SK-N-SH (cell line): Measurements from ENCODE around the gene ADGB. TPM values are rescaled to one million over a fixed set of nuclear protein-coding genes. Genes with fewer than 3 reads are reported as not detected.

Experiments
- CTCF ChIA-PET: fragments of 300-600, 350-600 bp; formaldehyde crosslinking; extraction: SDS; loops from one replicate; lab custom pipeline; 2021; lab: Yijun Ruan, JAX
- POLR2A ChIA-PET: fragments of 350-600 bp; sonication (Branson Sonifier 250); formaldehyde crosslinking; extraction: SDS; loops from one replicate; lab custom pipeline; 2020; ENCODE audit warnings: antibody characterized with exemption, inconsistent platforms; lab: Yijun Ruan, JAX
- DNase-seq: peaks from one replicate; pipeline ENCODE4 v3.0.0; 2012
- H2AFZ ChIP-seq: fragments of 200-600 bp; sonication (generic); 2 replicates; pipeline ENCODE4 v1.8.1; 2016; ENCODE audit warnings: antibody characterized with exemption, mild to moderate bottlenecking, low read depth
- H3F3A ChIP-seq: fragments of 200-600 bp; sonication (generic); replicated peaks from 2 replicates; pipeline ENCODE3; 2016; ENCODE audit warnings: antibody characterized with exemption, mild to moderate bottlenecking; ENCODE audit not compliant: insufficient read depth
- H3K27ac ChIP-seq, 2 experiments: fragments of 200-500 bp in 1 of 2; fragments of 200-600 bp in 1 of 2; sonication (Bioruptor generic) in 1 of 2; sonication (generic), shearing (Covaris generic) in 1 of 2; 2 replicates each; pipeline versions ENCODE4 v1.5.1 to v1.6.1; 2014 to 2016; ENCODE audit warnings: low read depth in 2 of 2, inconsistent platforms in 1 of 2, low read length in 1 of 2, mild to moderate bottlenecking in 1 of 2, mixed read lengths in 1 of 2
- H3K27me3 ChIP-seq: fragments of 200-600 bp; sonication (generic), shearing (Covaris generic); 2 replicates; pipeline ENCODE4 v1.6.1; 2016; ENCODE audit warnings: mixed run types; ENCODE audit not compliant: insufficient read depth
- H3K36me3 ChIP-seq, 2 experiments: fragments of 200-500 bp in 1 of 2; fragments of 200-600 bp in 1 of 2; sonication (Bioruptor generic) in 1 of 2; sonication (generic) in 1 of 2; replicated peaks in 1 of 2; 2 replicates each; pipeline versions ENCODE3 to v1.5.1; 2014 to 2016; ENCODE audit warnings: low read length in 1 of 2, mild to moderate bottlenecking in 1 of 2; ENCODE audit not compliant: insufficient read depth in 2 of 2, control insufficient read depth in 1 of 2
- H3K4me1 ChIP-seq, 2 experiments: fragments of 200-500 bp in 1 of 2; fragments of 200-600 bp in 1 of 2; sonication (Bioruptor generic) in 1 of 2; sonication (generic), shearing (Covaris generic) in 1 of 2; 2 replicates each; pipeline versions ENCODE4 v1.5.1 to v1.6.1; 2014 to 2016; ENCODE audit warnings: low read depth in 1 of 2, low read length in 1 of 2, mixed run types in 1 of 2; ENCODE audit not compliant: insufficient read depth in 2 of 2, control insufficient read depth in 1 of 2
- H3K4me2 ChIP-seq: fragments of 200-600 bp; sonication (generic), shearing (Covaris generic); 2 replicates; pipeline ENCODE4 v1.6.1; 2017; ENCODE audit warnings: mixed run types
- H3K4me3 ChIP-seq, 2 experiments: fragments of 200-500 bp in 1 of 2; fragments of 200-600 bp in 1 of 2; sonication (Bioruptor generic) in 1 of 2; sonication (generic), shearing (Covaris generic) in 1 of 2; 2 replicates each; pipeline versions ENCODE4 v1.5.1 to v1.8.1; 2014 to 2016; ENCODE audit warnings: low read depth in 2 of 2, inconsistent platforms in 1 of 2, low read length in 1 of 2, mild to moderate bottlenecking in 1 of 2, mixed read lengths in 1 of 2, moderate library complexity in 1 of 2
- H3K79me2 ChIP-seq: fragments of 200-600 bp; sonication (generic); 2 replicates; pipeline ENCODE4 v1.8.1; 2017; ENCODE audit warnings: mild to moderate bottlenecking; ENCODE audit not compliant: insufficient read depth
- H3K9ac ChIP-seq: fragments of 200-600 bp; sonication (generic); 2 replicates; pipeline ENCODE4 v1.6.1; 2017; ENCODE audit warnings: mixed run types
- H3K9me2 ChIP-seq: fragments of 200-600 bp; sonication (generic); 2 replicates; pipeline ENCODE4 v1.6.1; 2017; ENCODE audit warnings: mixed run types
- H3K9me3 ChIP-seq: fragments of 200-600 bp; sonication (generic); 2 replicates; pipeline ENCODE4 v1.6.1; 2017; ENCODE audit warnings: mixed run types, mild to moderate bottlenecking, moderate library complexity
- H4K20me1 ChIP-seq: fragments of 200-600 bp; sonication (generic); 2 replicates; pipeline ENCODE4 v1.6.1; 2017; ENCODE audit warnings: mild to moderate bottlenecking, mixed run types; ENCODE audit not compliant: insufficient read depth
- CHD2 ChIP-seq: fragments of 150-350 bp; IDR thresholded peaks from 2 replicates; pipeline ENCODE4 v1.6.1; 2018; ENCODE audit warnings: low read length; ENCODE audit not compliant: partially characterized antibody
- EP300 ChIP-seq, 2 experiments: IDR thresholded peaks; 2 replicates each; pipeline versions ENCODE4 v1.4.0 to v1.6.1; 2012; ENCODE audit warnings: borderline replicate concordance in 1 of 2, low read depth in 1 of 2, low read length in 1 of 2
- EZH2phosphoT487 ChIP-seq: fragments of 200-600 bp; sonication (generic); IDR thresholded peaks from 2 replicates; pipeline ENCODE4 v1.6.1; 2017; ENCODE audit warnings: low read depth, mixed run types, mild to moderate bottlenecking, antibody characterized with exemption, moderate library complexity, borderline replicate concordance
- FOXM1 ChIP-seq: IDR thresholded peaks from 2 replicates; pipeline ENCODE4 v1.4.0; 2012; ENCODE audit warnings: low read depth, mild to moderate bottlenecking
- MXI1 ChIP-seq: IDR thresholded peaks from 2 replicates; pipeline ENCODE4 v1.6.1; 2012; ENCODE audit warnings: mild to moderate bottlenecking, low read depth, low read length, improper control_type of control experiment
- NRF1 ChIP-seq: IDR thresholded peaks from 2 replicates; pipeline ENCODE4 v1.6.1; 2012; ENCODE audit warnings: low read depth, mild to moderate bottlenecking, low read length
- SMC3 ChIP-seq: IDR thresholded peaks from 2 replicates; pipeline ENCODE4 v1.6.1; 2012; ENCODE audit warnings: low read depth, low read length, improper control_type of control experiment
- TEAD4 ChIP-seq: IDR thresholded peaks from 2 replicates; pipeline ENCODE4 v1.4.0; 2012; ENCODE audit warnings: mild to moderate bottlenecking, borderline replicate concordance; ENCODE audit not compliant: insufficient read depth
- YY1 ChIP-seq: IDR thresholded peaks from 2 replicates; pipeline ENCODE4 v1.4.0; 2012; ENCODE audit warnings: low read depth, mild to moderate bottlenecking
- ZBTB33 ChIP-seq: IDR thresholded peaks from 2 replicates; pipeline ENCODE4 v1.4.0; 2012; ENCODE audit warnings: low read depth, borderline replicate concordance
- WGBS: methylation state at CpG from one replicate; pipeline ENCODE4 v1.1.6; 2017; ENCODE audit warnings: low lambda C conversion rate; 5-methylcytosine and 5-hydroxymethylcytosine counted together
- polyA plus RNA-seq, 3 experiments: library from polyadenylated mRNA; depleted of rRNA; stranded (reverse); fragments of >200 nt; gene quantifications; 2 replicates each; pipeline ENCODE4 v1.2.3, GENCODE V29; 2012

The ADGB gene
- polyA plus RNA-seq, 1 of the 3 experiments (the other 2 are of a cell fraction): not detected

GRCh38 chr6:146857980-146858347, 259.2 kb downstream of the ADGB start:
- peak overlapping the region; percentile 43 to 89 for H3K27ac ChIP-seq
- CTCF ChIA-PET: interaction anchor here (0.7 to 1.4 kb wide), 13 partner anchors 11 to 428 kb away, joined by 3 to 5 read pairs (median 3); no protein-coding TSS in a partner anchor
- TF ChIP-seq SMC3: no peak; the same call in 1 of the 2 replicates
- TF ChIP-seq EP300 (IDR thresholded peaks at IDR 0.05; ENCODE audit: borderline replicate concordance in 1 of 2, low read depth in 1 of 2, low read length in 1 of 2): peak in 1 of 2 experiments; percentile 51; a peak in 2 of 4 replicates
- TF ChIP-seq, all 33 proteins: peak for 1
- Histone ChIP-seq H3K27me3 (no peaks in the 10 kb centered on the region), H3K36me3 (no peaks in the 10 kb centered on the region), H3K4me3 (peak overlapping the region; percentile 42 to 45; a peak in 3 of 4 replicates), H3K9me2 (no peaks in the 10 kb centered on the region), H4K20me1 (no peaks in the 10 kb centered on the region), H3K4me2 (peak overlapping the region; percentile 68), H3K9ac (peak overlapping the region; percentile 45; the same call in 1 of the 2 replicates), H3K9me3 (no peaks in the 10 kb centered on the region), H3K79me2 (no peaks in the 10 kb centered on the region), H2AFZ (peak overlapping the region; percentile 88), H3F3A (no peaks in the 10 kb centered on the region), H3K4me1 (peaks cover 0 to 11% of the 10 kb centered on the region in 2 experiments; a peak in 2 of 4 replicates)
- peak; percentile 66 for DNase-seq
- 29% methylated on average over 5 of the region's 5 CpGs for WGBS
- POLR2A ChIA-PET: no interaction called here

GRCh38 chr6:146859206-146859605, 260.4 kb downstream of the ADGB start:
- TF ChIP-seq EZH2phosphoT487 (no peak), FOXM1 (no peak), SMC3 (no peak), NRF1 (no peak), CHD2 (no peak), TEAD4 (no peak), MXI1 (no peak), ZBTB33 (no peak), YY1 (no peak)
- TF ChIP-seq, all 33 proteins: peak for 0
- no peaks in the 10 kb centered on the region for H3F3A ChIP-seq
- DNase-seq: no peak
- H3K27ac ChIP-seq: no peak overlapping the region
- no peaks in the 10 kb centered on the region for H3K36me3 ChIP-seq
- no peak overlapping the region for H3K9ac ChIP-seq
- H3K4me2 ChIP-seq: no peak overlapping the region
- ChIA-PET CTCF (interaction anchor here (1.0 kb wide), 1 partner anchor 414 kb away, joined by 3 read pairs; no protein-coding TSS in a partner anchor), POLR2A (interaction anchor here (0.6 kb wide), 1 partner anchor 681 kb away, joined by 3 read pairs; no protein-coding TSS in a partner anchor)
- no peaks in the 10 kb centered on the region for H3K79me2 ChIP-seq
- no peaks in the 10 kb centered on the region for H3K9me3 ChIP-seq
- no peaks in the 10 kb centered on the region for H3K27me3 ChIP-seq
- H4K20me1 ChIP-seq: no peaks in the 10 kb centered on the region
- no peak overlapping the region for H2AFZ ChIP-seq
- no peak overlapping the region for H3K4me3 ChIP-seq
- no peaks in the 10 kb centered on the region for H3K9me2 ChIP-seq
- peaks cover 0 to 11% of the 10 kb centered on the region in 2 experiments; a peak in 2 of 4 replicates for H3K4me1 ChIP-seq
- WGBS: 93% methylated on average over 4 of the region's 4 CpGs
